Measurements from ENCODE around the gene TMEM120B.

- TF ChIP-seq EZH2phosphoT487 (IDR thresholded peaks at IDR 0.05; ENCODE audit: borderline replicate concordance, low read length): no peak
- TF ChIP-seq, protein P1, sequence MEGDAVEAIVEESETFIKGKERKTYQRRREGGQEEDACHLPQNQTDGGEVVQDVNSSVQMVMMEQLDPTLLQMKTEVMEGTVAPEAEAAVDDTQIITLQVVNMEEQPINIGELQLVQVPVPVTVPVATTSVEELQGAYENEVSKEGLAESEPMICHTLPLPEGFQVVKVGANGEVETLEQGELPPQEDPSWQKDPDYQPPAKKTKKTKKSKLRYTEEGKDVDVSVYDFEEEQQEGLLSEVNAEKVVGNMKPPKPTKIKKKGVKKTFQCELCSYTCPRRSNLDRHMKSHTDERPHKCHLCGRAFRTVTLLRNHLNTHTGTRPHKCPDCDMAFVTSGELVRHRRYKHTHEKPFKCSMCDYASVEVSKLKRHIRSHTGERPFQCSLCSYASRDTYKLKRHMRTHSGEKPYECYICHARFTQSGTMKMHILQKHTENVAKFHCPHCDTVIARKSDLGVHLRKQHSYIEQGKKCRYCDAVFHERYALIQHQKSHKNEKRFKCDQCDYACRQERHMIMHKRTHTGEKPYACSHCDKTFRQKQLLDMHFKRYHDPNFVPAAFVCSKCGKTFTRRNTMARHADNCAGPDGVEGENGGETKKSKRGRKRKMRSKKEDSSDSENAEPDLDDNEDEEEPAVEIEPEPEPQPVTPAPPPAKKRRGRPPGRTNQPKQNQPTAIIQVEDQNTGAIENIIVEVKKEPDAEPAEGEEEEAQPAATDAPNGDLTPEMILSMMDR (conservative IDR thresholded peaks at IDR 0.05; ENCODE audit: low read depth, low read length): peak; percentile 21; the same call in 1 of the 2 replicates
- no peak for TF ChIP-seq EZH2 (IDR thresholded peaks at IDR 0.05; ENCODE audit: low read length, unreplicated experiment)
Measured at GRCh38 chr12:121791671-121792551, 79.4 kb downstream of the TMEM120B start.
